BLaER1 (cell line): Measurements from ENCODE around the gene KCNJ9.

ENCODE experiments used
- H3K27ac ChIP-seq: shearing (Covaris generic); formaldehyde crosslinking; 2 replicates; pipeline ENCODE4 v1.8.1; 2022
- H3K27me3 ChIP-seq: shearing (Covaris generic); formaldehyde crosslinking; 2 replicates; pipeline ENCODE4 v1.8.1; 2022
- H3K36me3 ChIP-seq: shearing (Covaris generic); formaldehyde crosslinking; 2 replicates; pipeline ENCODE4 v1.8.1; 2022
- H3K4me1 ChIP-seq: shearing (Covaris generic); formaldehyde crosslinking; 2 replicates; pipeline ENCODE4 v1.8.1; 2022
- H3K4me2 ChIP-seq: shearing (Covaris generic); formaldehyde crosslinking; 2 replicates; pipeline ENCODE4 v1.8.1; 2022
- H3K4me3 ChIP-seq: shearing (Covaris generic); formaldehyde crosslinking; 2 replicates; pipeline ENCODE4 v1.8.1; 2022
- H3K9ac ChIP-seq: shearing (Covaris generic); formaldehyde crosslinking; 2 replicates; pipeline ENCODE4 v1.8.1; 2022
- H3K9me3 ChIP-seq: shearing (Covaris generic); formaldehyde crosslinking; 2 replicates; pipeline ENCODE4 v1.8.1; 2022
- H4K20me1 ChIP-seq: shearing (Covaris generic); formaldehyde crosslinking; 2 replicates; pipeline ENCODE4 v1.8.1; 2022
- Cebpa-rat ChIP-seq: shearing (Covaris generic); IDR thresholded peaks from 2 replicates; pipeline ENCODE4 v1.8.1; 2022

KCNJ9 gene

GRCh38 chr1:160050619-160051018 lies 30.7 kb upstream of the KCNJ9 start:
- Histone ChIP-seq H3K4me1 (peaks cover 10% of the 10 kb centered on the region), H3K36me3 (no peaks in the 10 kb centered on the region), H3K9ac (no peak overlapping the region), H3K4me3 (no peak overlapping the region), H3K27ac (no peak overlapping the region), H3K9me3 (no peaks in the 10 kb centered on the region), H4K20me1 (no peaks in the 10 kb centered on the region), H3K4me2 (no peak overlapping the region), H3K27me3 (no peaks in the 10 kb centered on the region)
- TF ChIP-seq Cebpa-rat, result no peak

GRCh38 chr1:160052936-160053335 lies 28.4 kb upstream of the KCNJ9 start:
- Histone ChIP-seq H3K9ac (no peak overlapping the region), H3K4me3 (no peak overlapping the region), H3K9me3 (no peaks in the 10 kb centered on the region), H3K4me1 (no peaks in the 10 kb centered on the region), H3K27me3 (no peaks in the 10 kb centered on the region), H4K20me1 (no peaks in the 10 kb centered on the region), H3K36me3 (no peaks in the 10 kb centered on the region), H3K4me2 (no peak overlapping the region), H3K27ac (no peak overlapping the region)
- TF ChIP-seq Cebpa-rat, result no peak

DNA sequence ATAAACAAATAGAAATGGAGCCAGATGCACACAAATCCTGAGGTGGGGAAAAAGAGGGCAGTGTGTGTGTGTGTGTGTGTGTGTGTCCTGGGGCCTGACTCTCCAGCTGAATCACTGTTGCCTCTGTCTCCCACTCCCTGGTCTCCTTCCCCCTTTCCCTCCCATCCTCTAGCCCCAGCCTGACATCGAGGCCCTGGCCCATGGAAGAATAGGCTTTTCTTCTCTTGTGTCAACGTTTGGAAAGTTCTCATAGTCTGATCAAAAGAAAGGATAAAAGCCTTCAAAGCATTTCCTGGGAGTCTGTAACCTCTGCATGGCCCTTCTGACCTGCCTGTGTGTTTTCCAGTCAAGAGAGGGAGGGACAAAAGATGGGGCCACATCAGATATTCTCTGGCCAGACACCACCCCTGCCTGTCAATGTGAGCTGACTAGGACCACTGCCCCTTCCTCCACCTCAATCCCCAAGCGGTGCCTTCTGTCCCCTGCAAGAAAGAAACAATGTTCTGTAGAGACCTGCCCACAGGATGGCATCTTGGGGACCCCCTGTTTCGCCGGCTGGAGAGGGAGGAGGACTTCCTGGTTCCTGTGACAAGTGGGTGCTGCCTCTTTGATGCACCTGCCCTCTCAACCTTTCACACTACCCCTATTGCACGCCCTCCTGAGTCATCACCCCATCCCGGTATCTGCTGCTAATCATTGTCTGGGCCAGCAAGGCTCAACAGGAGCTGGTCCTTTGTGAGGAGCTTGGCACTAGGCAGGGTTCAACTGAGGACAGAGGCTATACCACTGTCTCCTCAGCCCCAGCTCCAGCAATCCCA lies 27.6 kb upstream of the KCNJ9 start:
- no peak for TF ChIP-seq Cebpa-rat
- Histone ChIP-seq H3K36me3 (no peaks in the 10 kb centered on the region), H3K9me3 (no peaks in the 10 kb centered on the region), H3K4me2 (no peak overlapping the region), H3K9ac (no peak overlapping the region), H3K27me3 (no peaks in the 10 kb centered on the region), H3K4me1 (no peaks in the 10 kb centered on the region), H4K20me1 (no peaks in the 10 kb centered on the region), H3K4me3 (no peak overlapping the region), H3K27ac (no peak overlapping the region)

DNA sequence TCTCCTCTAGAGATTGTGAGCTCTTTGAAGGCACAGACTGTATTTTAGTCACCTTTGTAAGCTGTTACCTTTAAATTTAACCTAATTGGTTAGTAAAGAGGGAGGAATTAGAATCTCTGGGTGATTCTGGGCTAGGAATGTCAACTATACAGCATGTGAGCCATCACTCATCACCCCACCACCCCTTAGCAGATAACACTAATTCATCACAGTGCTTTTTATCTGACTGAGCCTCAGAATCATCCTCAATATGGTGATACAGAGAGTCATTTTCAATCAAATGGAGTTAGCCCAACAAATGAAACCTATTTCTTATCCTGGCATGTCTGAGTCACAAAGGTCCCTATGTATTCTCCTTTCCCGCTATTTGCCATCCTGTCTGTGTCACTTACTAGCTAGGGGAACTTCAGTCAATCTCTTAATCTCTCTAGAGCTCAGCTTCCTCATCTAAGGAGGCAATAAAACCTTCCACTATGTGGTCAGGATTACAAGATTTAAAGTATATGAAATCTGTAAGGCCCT lies 24.6 kb upstream of the KCNJ9 start:
- Histone ChIP-seq H3K4me3 (no peak overlapping the region), H3K4me2 (no peak overlapping the region), H3K27ac (no peak overlapping the region), H3K36me3 (no peaks in the 10 kb centered on the region), H3K27me3 (no peaks in the 10 kb centered on the region), H3K9ac (no peak overlapping the region), H3K9me3 (no peaks in the 10 kb centered on the region), H3K4me1 (no peaks in the 10 kb centered on the region), H4K20me1 (no peaks in the 10 kb centered on the region)
- no peak for TF ChIP-seq Cebpa-rat

GRCh38 chr1:160058087-160058486 lies 23.3 kb upstream of the KCNJ9 start:
- TF ChIP-seq Cebpa-rat, result no peak
- Histone ChIP-seq H4K20me1 (no peaks in the 10 kb centered on the region), H3K4me3 (no peak overlapping the region), H3K27me3 (no peaks in the 10 kb centered on the region), H3K36me3 (no peaks in the 10 kb centered on the region), H3K4me2 (no peak overlapping the region), H3K27ac (no peak overlapping the region), H3K4me1 (no peaks in the 10 kb centered on the region), H3K9me3 (no peaks in the 10 kb centered on the region), H3K9ac (no peak overlapping the region)

GRCh38 chr1:160061369-160062229 lies 19.7 kb upstream of the KCNJ9 start:
- Histone ChIP-seq H3K4me2 (no peak overlapping the region), H3K27me3 (no peaks in the 10 kb centered on the region)

GRCh38 chr1:160062230-160062532 lies 19.2 kb upstream of the KCNJ9 start:
- no peak overlapping the region for H3K27ac ChIP-seq
- no peaks in the 10 kb centered on the region for H3K4me1 ChIP-seq
- no peaks in the 10 kb centered on the region for H3K27me3 ChIP-seq
- no peaks in the 10 kb centered on the region for H3K36me3 ChIP-seq
- H3K4me2 ChIP-seq, result no peak overlapping the region
- H3K9ac ChIP-seq, result no peak overlapping the region
- H3K4me3 ChIP-seq, result no peak overlapping the region
- no peaks in the 10 kb centered on the region for H4K20me1 ChIP-seq
- H3K9me3 ChIP-seq, result no peaks in the 10 kb centered on the region
- no peak for TF ChIP-seq Cebpa-rat

More at GRCh38 chr1:160061369-160062229, 19.7 kb upstream of the KCNJ9 start:
- no peak overlapping the region for H3K4me3 ChIP-seq
- H3K9ac ChIP-seq, result no peak overlapping the region
- no peak for TF ChIP-seq Cebpa-rat
- H3K27ac ChIP-seq, result no peak overlapping the region
- H3K36me3 ChIP-seq, result no peaks in the 10 kb centered on the region
- H3K9me3 ChIP-seq, result no peaks in the 10 kb centered on the region
- no peaks in the 10 kb centered on the region for H3K4me1 ChIP-seq
- H4K20me1 ChIP-seq, result no peaks in the 10 kb centered on the region

DNA sequence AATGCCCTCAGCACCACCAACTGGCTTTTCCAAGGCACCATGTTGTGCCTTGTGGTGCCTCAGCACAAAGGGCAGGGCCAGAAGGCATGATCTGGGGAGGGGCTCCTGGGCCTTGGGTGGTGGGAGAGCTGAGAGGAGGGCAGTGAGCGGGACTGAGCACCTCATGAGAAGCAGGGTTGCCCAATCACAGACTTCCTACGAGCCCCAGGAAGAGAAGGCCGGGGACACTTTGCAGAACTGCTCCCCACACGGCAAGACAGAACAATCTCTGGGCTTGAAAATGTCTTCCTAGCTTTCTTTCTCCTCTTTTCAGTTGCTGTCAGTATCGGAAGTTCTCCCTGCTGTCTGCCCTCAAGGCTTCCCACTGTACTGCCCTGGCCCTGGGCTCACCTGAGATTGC lies 18.2 kb upstream of the KCNJ9 start:
- Histone ChIP-seq H3K9me3 (no peaks in the 10 kb centered on the region), H3K4me3 (no peak overlapping the region), H3K36me3 (no peaks in the 10 kb centered on the region), H3K4me2 (no peak overlapping the region), H3K9ac (no peak overlapping the region), H4K20me1 (no peaks in the 10 kb centered on the region), H3K27me3 (no peaks in the 10 kb centered on the region), H3K4me1 (no peaks in the 10 kb centered on the region), H3K27ac (no peak overlapping the region)
- TF ChIP-seq Cebpa-rat, result no peak

DNA sequence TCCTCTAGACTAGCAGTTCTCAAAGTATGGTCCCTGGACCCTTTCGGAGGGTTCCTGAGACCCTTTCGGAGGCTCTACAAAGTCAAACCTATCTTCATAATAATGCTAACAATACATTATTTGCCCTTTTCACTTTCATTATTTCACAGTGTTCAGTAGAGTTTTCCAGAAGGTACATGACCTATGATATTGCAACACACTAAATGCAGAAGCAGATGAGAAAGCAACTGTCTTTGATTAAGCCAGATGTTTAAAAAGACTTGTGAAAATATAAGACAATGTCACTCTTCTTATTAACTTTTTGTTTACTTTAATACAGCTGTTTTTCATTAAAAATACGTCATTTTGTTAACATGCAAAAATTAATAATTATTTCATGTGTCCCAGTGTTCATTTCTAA lies 17.2 kb upstream of the KCNJ9 start:
- no peaks in the 10 kb centered on the region for H3K36me3 ChIP-seq
- no peaks in the 10 kb centered on the region for H4K20me1 ChIP-seq
- no peak overlapping the region for H3K9ac ChIP-seq
- H3K4me1 ChIP-seq, result no peaks in the 10 kb centered on the region
- H3K27me3 ChIP-seq, result no peaks in the 10 kb centered on the region
- no peaks in the 10 kb centered on the region for H3K9me3 ChIP-seq
- H3K27ac ChIP-seq, result no peak overlapping the region
- no peak overlapping the region for H3K4me2 ChIP-seq
- H3K4me3 ChIP-seq, result no peak overlapping the region
- no peak for TF ChIP-seq Cebpa-rat

DNA sequence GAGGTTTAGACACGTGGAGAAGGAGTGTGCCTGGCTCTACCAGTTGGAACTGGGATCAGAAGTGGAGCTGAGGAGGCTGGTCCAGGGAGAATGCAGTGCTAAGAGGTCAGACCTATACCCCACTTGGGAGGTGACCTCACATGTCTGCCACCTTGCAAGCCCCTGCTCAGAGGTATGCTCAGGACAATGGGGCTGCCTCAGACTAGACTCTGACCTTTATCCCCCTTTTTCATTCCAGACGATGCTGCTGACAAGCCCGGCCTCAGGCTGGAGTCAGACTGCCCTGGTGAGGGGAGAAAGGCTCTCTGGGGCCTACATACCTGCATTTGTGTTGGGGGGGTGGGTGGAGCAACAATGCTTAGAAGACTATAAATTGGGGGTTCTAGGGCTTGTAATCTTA lies 16.6 kb upstream of the KCNJ9 start:
- no peaks in the 10 kb centered on the region for H3K36me3 ChIP-seq
- no peaks in the 10 kb centered on the region for H4K20me1 ChIP-seq
- H3K9me3 ChIP-seq, result no peaks in the 10 kb centered on the region
- no peak overlapping the region for H3K4me2 ChIP-seq
- no peak for TF ChIP-seq Cebpa-rat
- peaks cover 2% of the 10 kb centered on the region; the same call in 1 of the 2 replicates for H3K27me3 ChIP-seq
- no peak overlapping the region for H3K4me3 ChIP-seq
- H3K9ac ChIP-seq, result no peak overlapping the region
- H3K27ac ChIP-seq, result no peak overlapping the region
- peaks cover 2% of the 10 kb centered on the region; the same call in 1 of the 2 replicates for H3K4me1 ChIP-seq
